ENCODE data around the gene GFPT2.

The GFPT2 gene

DNA sequence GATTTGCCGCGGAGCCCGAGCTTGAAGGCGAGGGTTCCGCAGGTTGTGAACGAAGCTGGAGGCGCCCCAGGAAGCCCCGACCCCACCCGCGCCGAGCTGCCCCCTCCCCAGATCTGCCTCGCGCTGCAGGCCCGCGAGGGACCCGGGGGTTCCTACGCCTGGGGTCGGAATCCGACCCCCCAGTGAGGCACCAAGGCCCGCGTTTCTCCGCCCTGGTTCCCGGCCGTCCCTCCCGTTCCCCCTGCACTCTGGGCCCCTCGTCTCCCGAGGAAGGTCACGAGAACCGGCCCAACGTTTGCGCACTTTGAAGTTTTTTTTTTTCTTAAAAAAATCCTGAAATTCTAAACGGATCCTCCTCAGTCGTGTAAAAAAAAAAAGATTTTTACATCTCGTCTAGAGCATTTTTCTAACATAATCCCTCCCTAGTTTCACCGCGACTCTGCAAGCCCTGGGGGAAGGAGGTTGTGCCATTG, 880 bp upstream of the GFPT2 start:
- H3K9ac ChIP-seq: no peak overlapping the region
- H3K4me1 ChIP-seq (ENCODE audit: low read depth, poor library complexity, severe bottlenecking): no peaks in the 10 kb centered on the region
- no peak overlapping the region for H2AFZ ChIP-seq (ENCODE audit: low read depth)
- no peak overlapping the region for H3K27ac ChIP-seq
- H3K36me3 ChIP-seq (ENCODE audit: insufficient read depth): no peaks in the 10 kb centered on the region
- H3K27me3 ChIP-seq (ENCODE audit: insufficient read depth, low read depth): 0 out of 2 replicates have a peak, but pooled peaks cover 2% of the 10 kb centered on the region
- TF ChIP-seq, protein P1, sequence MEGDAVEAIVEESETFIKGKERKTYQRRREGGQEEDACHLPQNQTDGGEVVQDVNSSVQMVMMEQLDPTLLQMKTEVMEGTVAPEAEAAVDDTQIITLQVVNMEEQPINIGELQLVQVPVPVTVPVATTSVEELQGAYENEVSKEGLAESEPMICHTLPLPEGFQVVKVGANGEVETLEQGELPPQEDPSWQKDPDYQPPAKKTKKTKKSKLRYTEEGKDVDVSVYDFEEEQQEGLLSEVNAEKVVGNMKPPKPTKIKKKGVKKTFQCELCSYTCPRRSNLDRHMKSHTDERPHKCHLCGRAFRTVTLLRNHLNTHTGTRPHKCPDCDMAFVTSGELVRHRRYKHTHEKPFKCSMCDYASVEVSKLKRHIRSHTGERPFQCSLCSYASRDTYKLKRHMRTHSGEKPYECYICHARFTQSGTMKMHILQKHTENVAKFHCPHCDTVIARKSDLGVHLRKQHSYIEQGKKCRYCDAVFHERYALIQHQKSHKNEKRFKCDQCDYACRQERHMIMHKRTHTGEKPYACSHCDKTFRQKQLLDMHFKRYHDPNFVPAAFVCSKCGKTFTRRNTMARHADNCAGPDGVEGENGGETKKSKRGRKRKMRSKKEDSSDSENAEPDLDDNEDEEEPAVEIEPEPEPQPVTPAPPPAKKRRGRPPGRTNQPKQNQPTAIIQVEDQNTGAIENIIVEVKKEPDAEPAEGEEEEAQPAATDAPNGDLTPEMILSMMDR (conservative IDR thresholded peaks at IDR 0.05; ENCODE audit: low read depth, low read length): no peak
- H3K4me2 ChIP-seq: no peak overlapping the region
- H4K20me1 ChIP-seq (ENCODE audit: insufficient read depth): no peaks in the 10 kb centered on the region
- H3K79me2 ChIP-seq (ENCODE audit: insufficient read depth, low read depth): no peaks in the 10 kb centered on the region
- H3K4me3 ChIP-seq (IDR thresholded peaks at IDR 0.05; ENCODE audit: insufficient read depth, low read depth, low read length): no peak overlapping the region

DNA sequence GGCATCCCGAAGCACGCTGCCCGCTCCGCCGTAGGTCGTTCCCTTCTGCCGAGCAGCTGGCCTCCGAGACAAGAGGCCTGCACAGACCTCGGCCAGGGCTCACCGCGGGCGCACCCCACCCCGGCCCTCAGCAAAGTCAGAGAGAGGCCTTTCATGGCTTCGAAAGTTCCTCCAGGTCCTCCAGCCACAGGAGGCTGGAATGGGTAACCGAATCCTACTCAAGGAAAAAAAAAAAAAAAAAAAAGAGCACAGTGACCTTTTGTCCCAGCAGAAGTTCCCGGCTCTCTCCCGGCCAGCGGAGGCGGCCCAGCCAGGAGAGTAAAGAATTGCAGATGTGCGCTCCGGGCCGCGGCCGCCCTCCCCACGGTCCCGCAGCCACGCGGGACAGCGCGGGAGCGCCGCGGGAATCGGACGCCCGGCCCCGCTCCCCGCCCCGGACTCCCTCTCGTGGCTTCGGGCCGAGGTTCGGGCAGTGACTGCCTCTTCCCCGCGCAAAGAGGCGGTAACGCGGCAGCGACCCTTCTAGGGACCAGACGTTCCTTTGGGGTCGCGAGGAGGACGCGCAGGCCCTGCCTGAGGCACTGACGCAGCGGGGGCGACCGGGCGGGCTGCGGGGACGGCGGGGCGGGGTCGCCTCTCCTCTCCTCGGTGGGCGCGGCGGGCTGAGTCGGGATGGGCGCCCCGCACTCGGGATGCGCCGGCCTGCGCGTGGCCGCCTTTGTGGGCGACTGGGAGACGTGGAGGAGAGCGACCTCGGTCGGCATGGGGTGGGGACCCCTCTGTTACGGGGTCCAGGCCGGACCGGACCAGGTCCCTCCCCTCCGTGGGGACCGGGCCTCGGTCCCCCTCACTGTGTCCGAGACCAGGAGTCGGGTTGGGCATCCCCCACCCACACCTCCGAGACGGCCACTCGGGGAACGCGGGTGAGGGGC, 754 bp downstream of the GFPT2 start:
- Histone ChIP-seq H4K20me1 (ENCODE audit: insufficient read depth) (no peaks in the 10 kb centered on the region), H3K4me3 (IDR thresholded peaks at IDR 0.05; ENCODE audit: insufficient read depth, low read depth, low read length) (no peak overlapping the region), H3K79me2 (ENCODE audit: insufficient read depth, low read depth) (no peaks in the 10 kb centered on the region), H3K9ac (no peak overlapping the region), H2AFZ (ENCODE audit: low read depth) (no peak overlapping the region), H3K27me3 (ENCODE audit: insufficient read depth, low read depth) (0 out of 2 replicates have a peak, but pooled peaks cover 2% of the 10 kb centered on the region), H3K36me3 (ENCODE audit: insufficient read depth) (no peaks in the 10 kb centered on the region), H3K4me1 (ENCODE audit: low read depth, poor library complexity, severe bottlenecking) (no peaks in the 10 kb centered on the region), H3K27ac (no peak overlapping the region), H3K4me2 (no peak overlapping the region)
- TF ChIP-seq, protein P1 (conservative IDR thresholded peaks at IDR 0.05; ENCODE audit: low read depth, low read length): no peak

DNA sequence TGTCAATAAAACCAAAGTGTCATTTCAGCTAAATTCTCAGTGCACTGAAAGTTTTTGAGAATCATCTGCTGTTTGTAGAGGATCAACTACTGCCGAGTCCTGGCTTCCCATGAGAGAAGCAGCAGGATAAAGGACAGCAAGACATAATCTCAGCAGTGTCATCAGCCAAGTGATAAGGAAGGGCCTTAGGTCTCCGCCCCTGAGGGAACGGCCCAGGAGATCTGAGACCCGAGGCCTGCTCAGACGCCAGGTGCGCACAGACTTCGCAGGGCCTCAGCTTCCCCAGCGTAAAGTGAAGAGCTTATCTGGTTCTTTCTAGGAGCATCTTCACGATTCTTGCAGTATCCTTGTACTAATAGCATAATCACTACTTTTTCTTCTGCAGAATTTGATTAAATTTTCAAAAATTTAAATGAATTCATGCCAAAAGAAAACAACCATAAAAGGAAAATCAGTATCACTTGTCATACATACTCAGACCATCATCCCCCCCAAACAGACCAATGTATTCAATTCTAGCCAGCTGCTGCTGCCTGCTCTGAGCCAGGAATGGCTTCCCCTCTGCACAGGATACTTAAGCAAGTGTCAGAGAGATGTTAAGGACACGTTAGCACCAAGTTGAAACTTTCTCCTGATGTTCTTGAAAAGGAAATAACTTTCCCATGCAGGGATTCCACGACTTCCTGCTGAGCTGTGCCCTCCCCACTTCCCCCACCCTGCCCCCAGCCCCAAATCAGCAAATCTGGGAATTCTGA, 2.2 kb downstream of the GFPT2 start:
- TF ChIP-seq, protein P1 (conservative IDR thresholded peaks at IDR 0.05; ENCODE audit: low read depth, low read length): no peak
- Histone ChIP-seq H3K27me3 (ENCODE audit: insufficient read depth, low read depth) (0 out of 2 replicates have a peak, but pooled peaks cover 2% of the 10 kb centered on the region), H3K79me2 (ENCODE audit: insufficient read depth, low read depth) (no peaks in the 10 kb centered on the region), H4K20me1 (ENCODE audit: insufficient read depth) (no peaks in the 10 kb centered on the region), H3K4me1 (ENCODE audit: low read depth, poor library complexity, severe bottlenecking) (no peaks in the 10 kb centered on the region), H3K27ac (no peak overlapping the region), H3K9ac (no peak overlapping the region), H3K4me3 (IDR thresholded peaks at IDR 0.05; ENCODE audit: insufficient read depth, low read depth, low read length) (no peak overlapping the region), H3K36me3 (ENCODE audit: insufficient read depth) (no peaks in the 10 kb centered on the region), H3K4me2 (no peak overlapping the region), H2AFZ (ENCODE audit: low read depth) (no peak overlapping the region)

DNA sequence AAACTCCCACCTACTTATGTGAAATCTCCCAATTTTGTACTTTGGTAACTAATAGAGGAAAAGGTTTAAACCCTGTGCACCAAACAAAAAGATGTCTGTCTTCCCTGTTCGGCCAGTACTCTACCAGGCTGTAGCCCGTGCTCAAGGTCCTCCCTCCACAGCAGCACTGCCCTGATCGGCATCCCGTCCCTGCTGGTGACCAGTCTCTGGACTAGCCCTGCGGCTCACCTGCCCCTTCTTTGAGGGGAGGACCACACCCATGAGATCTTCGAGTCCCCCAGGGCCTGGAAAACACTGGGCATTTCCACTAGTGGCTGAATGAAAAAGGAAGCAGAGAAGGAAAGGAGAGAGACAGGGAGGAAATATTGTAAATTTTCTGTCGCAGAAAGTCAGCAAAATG, 2.8 kb downstream of the GFPT2 start:
- H3K4me2 ChIP-seq: no peak overlapping the region
- H3K9ac ChIP-seq: no peak overlapping the region
- H3K27me3 ChIP-seq (ENCODE audit: insufficient read depth, low read depth): 0 out of 2 replicates have a peak, but pooled peaks cover 2% of the 10 kb centered on the region
- no peak overlapping the region for H3K4me3 ChIP-seq (IDR thresholded peaks at IDR 0.05; ENCODE audit: insufficient read depth, low read depth, low read length)
- no peaks in the 10 kb centered on the region for H3K36me3 ChIP-seq (ENCODE audit: insufficient read depth)
- no peak overlapping the region for H3K27ac ChIP-seq
- H2AFZ ChIP-seq (ENCODE audit: low read depth): no peak overlapping the region
- H3K4me1 ChIP-seq (ENCODE audit: low read depth, poor library complexity, severe bottlenecking): no peaks in the 10 kb centered on the region
- no peaks in the 10 kb centered on the region for H4K20me1 ChIP-seq (ENCODE audit: insufficient read depth)
- no peaks in the 10 kb centered on the region for H3K79me2 ChIP-seq (ENCODE audit: insufficient read depth, low read depth)
- TF ChIP-seq, protein P1 (conservative IDR thresholded peaks at IDR 0.05; ENCODE audit: low read depth, low read length): no peak

Data from KMS-11 (cell line).